COR-L47 (cell line): ENCODE measurements around the gene KRTAP4-7.
"Not testable (repeated sequence)": the region's sequence is repeated elsewhere in the genome, so short reads cannot be mapped to it uniquely, and the experiment has no call there.

ENCODE experiments used
- DNase-seq: peaks from one replicate; lab custom pipeline; 2025; lab: John Stamatoyannopoulos, UW

The KRTAP4-7 gene

GRCh38 chr17:41084100-41084856 lies at the start of gene KRTAP4-7:
Gene KRTAP4-7 (plus strand): TSS chr17:41084150. CDS start chr17:41084207, 57 bp downstream.
- DNase-seq: not testable (repeated sequence)

GRCh38 chr17:41034346-41034935 lies 49.5 kb upstream of the KRTAP4-7 start, which contains the start of gene KRTAP1-3:
Gene KRTAP1-3 (minus strand): TSS chr17:41034874. CDS start chr17:41034821, 53 bp downstream.
- peak; percentile 73 for DNase-seq

DNA sequence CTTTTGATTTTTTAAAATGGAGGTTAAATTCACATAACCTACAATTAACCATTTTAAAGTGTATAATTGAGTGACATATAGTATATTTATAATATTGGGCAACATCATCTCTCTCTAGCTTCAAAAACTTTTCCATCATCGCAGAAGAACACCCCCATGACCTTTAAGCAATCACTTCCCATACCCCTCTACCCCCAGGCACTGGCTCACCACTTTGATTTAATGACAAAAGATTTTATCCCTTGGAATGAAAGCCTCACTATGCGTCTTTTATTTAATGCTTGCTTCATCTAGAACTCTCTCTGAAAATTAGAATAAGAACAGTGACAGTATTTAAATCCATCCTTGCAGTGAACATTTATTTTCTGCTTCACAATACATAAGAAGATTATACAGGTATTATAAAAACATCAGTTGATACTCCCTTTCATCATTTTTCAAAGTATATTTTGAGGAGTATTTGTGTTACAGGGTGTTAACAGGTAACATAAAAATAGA lies 46.0 kb upstream of the KRTAP4-7 start:
- DNase-seq: no peak

DNA sequence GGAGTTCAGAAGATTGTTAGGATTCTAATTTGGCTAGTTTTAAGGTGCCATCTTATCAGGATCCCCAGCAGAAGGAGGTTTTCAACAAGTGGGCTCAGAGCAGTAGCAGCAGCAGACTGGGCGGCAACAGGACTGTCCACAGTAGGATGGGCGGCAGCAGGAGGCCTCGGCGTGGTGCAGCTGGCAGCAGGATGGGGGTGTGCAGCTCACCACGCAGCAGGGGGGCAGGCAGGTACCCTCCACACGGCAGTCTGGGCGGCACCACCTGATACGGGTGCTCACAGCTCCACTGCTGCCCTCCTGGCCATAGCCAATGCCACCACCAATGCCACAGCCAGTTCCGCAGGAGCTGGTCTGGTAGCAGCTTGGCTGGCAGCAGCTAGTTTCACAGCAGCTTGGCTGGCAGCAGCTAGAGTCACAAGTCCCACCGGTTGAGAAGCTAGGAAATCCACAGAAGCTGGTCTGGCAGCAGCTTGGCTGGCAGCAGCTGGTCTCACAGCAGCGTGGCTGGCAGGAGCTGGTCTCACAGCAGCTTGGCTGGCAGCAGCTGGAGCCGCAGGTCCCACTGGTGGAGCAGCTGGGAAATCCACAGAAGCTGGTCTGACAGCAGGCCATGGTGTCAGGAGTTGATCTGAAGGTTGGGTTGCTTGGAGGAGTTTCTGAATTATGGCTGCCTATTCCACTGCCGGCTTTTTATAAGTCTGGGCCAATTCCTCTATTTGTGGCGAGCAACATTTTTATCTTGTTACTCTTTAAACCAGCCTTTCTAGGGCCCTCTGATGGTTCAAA lies 43.0 kb upstream of the KRTAP4-7 start, which contains the start of gene KRTAP1-1:
Gene KRTAP1-1, minus strand, starts transcription at position 668 of the 789 bp plus-strand sequence. Its CDS starts 53 bp downstream, at position 615.
- peak; percentile 64 for DNase-seq

- no peak for DNase-seq
Observed at GRCh38 chr17:41042953-41043352, 41.0 kb upstream of the KRTAP4-7 start.

DNA sequence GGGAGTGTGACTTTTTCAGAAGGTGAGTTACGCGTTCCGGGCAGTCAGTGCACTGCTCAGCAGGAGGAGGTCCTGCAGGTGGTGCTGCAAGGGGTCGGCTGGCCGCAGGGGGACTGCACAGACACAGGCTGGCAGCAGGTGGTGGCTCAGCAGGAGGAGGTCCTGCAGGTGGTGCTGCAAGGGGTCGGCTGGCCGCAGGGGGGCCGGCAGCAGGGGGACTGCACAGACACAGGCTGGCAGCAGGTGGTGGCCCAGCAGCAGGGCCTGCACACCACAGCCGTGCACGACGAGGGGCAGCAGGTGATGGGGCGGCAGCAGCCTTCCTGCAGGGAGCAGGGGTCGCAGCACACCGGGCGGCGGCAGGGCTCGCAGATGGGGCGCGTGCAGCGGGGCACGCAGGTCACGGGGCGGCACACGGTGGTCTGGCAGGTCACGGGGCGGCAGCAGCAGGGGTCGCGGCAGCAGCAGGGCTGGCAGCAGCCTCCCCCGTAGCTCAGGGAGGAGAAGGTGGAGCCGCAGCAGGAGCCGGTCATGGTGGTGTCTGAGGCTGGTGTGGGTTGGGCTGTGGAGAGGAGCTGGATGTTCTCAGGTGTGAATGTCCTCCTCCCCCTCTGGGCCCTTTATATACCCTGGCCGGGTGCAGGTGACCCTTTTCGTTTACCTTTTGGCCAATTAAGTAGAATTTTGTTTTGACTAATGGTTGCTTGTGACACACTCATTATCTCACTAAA lies 37.0 kb upstream of the KRTAP4-7 start, which contains the start of gene KRTAP2-1:
Gene KRTAP2-1, minus strand, starts transcription at position 582 of the 731 bp plus-strand sequence. Its CDS starts 49 bp downstream, at position 533.
- not testable (repeated sequence) for DNase-seq

- DNase-seq: no peak
Observed at GRCh38 chr17:41048441-41048840, 35.5 kb upstream of the KRTAP4-7 start.

DNA sequence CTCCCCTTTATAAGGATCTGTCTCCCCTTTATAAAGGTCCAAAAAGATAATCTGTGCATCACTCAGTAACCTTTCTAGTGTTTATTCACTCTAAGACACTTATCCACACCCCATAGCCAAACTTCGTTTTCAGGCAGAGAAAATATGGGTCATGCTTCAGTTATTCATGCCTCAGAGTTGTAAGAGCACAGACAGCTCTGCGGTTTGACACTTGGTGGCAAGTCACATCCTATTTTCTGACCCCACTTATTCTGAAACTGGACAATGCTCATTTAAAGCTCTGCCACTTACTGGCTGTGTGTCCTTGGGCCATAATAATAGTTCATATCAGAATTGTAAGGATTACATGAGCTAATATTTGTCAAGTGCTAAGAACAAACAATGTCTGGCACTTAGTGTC lies 34.8 kb upstream of the KRTAP4-7 start:
- no peak for DNase-seq

- DNase-seq: no peak
Observed at GRCh38 chr17:41052566-41052965, 31.4 kb upstream of the KRTAP4-7 start.

- DNase-seq: no peak
Observed at GRCh38 chr17:41054025-41054424, 29.9 kb upstream of the KRTAP4-7 start.

- DNase-seq: not testable (repeated sequence)
Observed at GRCh38 chr17:41054556-41054955, 29.4 kb upstream of the KRTAP4-7 start.

GRCh38 chr17:41055130-41055529 lies 28.8 kb upstream of the KRTAP4-7 start, which contains the start of gene KRTAP2-2:
Gene KRTAP2-2 (minus strand): TSS chr17:41055230. CDS start chr17:41055211, 19 bp downstream.
- DNase-seq: not testable (repeated sequence)

DNA sequence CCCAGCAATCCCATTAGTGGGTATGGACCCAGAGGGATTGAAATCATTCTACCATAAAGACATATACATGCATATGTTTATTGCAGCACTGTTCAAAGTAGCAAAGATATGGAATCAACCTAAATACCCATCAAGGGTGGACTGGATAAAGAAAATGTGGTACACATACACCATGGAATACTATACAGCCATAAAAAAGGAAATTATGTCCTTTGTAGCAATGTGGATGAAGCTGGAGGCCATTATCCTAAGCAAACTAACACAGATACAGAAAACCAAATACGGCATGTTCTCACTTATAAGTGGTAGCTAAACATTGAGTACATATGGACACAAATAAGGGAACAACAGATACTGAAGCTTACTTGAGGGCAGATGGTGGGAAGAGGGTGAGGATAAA lies 26.4 kb upstream of the KRTAP4-7 start:
- DNase-seq: no peak

DNA sequence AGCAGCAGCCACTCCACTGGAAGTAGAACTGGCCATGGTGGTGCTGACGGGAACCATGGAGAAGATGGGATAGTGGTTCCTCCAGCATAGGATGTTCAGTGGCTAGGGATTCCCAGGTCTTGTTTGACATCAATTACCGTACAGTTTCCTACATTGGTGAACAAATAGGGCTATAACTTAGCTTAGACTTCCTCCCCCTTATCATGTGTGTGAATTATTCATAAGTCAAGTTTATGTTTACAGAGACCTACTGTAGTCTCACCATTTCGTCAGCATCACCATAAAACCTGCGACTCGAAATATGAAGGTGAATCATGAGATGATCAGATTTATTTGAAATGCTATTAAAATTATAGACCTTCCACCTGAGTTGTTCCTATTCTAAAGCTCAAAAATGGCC lies 25.2 kb upstream of the KRTAP4-7 start:
- no peak for DNase-seq

GRCh38 chr17:41059276-41060051 lies 24.5 kb upstream of the KRTAP4-7 start:
- not testable (repeated sequence) for DNase-seq

GRCh38 chr17:41060052-41060604 lies 23.8 kb upstream of the KRTAP4-7 start, which contains the start of gene KRTAP2-3:
Gene KRTAP2-3 (minus strand): TSS chr17:41060114. CDS start chr17:41060050, 64 bp downstream.
- DNase-seq: no peak

- no peak for DNase-seq
Observed at GRCh38 chr17:41061964-41062363, 22.0 kb upstream of the KRTAP4-7 start.

GRCh38 chr17:41063449-41063848 lies 20.5 kb upstream of the KRTAP4-7 start:
- no peak for DNase-seq

DNA sequence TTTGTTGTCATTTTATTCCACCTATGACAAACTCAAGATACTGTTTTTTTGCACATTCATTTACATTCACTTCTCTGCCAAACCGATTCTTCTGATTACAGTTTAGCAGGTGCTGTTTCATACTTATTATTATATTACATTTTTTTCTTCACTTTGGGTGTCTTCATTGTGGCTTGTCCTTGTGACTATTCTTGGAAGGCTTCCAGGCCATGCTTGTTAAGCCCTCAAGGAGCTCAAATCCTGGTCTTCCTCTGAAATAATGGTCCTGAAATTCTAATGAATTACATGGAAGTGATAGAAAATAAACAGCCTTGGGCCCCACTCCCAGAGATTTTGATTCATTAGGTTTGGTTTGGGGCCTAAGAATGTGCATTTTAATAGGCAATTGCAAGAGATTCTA lies 19.6 kb upstream of the KRTAP4-7 start:
- DNase-seq: no peak
